SJCRH30 (cell line): ENCODE results near the gene CFAP61. TPM values are rescaled to one million over a fixed set of nuclear protein-coding genes. Genes with fewer than 3 reads are reported as not detected.

Experiments used
- DNase-seq, 2 experiments: peaks; one replicate each; pipeline ENCODE4 v3.0.0-alpha.2; 2015 to 2020
- H3K27ac ChIP-seq: fragments of 250-450 bp; sonication (Bioruptor Pico); 2 replicates; pipeline ENCODE4 v1.5.1; 2020; ENCODE audit warnings: mild to moderate bottlenecking, moderate library complexity
- H3K27me3 ChIP-seq: fragments of 250-450 bp; sonication (Bioruptor Pico); 2 replicates; pipeline ENCODE4 v1.5.1; 2020; ENCODE audit warnings: mild to moderate bottlenecking, moderate library complexity
- H3K36me3 ChIP-seq: fragments of 250-450 bp; sonication (Bioruptor Pico); 2 replicates; pipeline ENCODE4 v1.5.1; 2020; ENCODE audit warnings: mild to moderate bottlenecking, moderate library complexity
- H3K4me1 ChIP-seq: fragments of 250-450 bp; sonication (Bioruptor Pico); 2 replicates; pipeline ENCODE4 v1.5.1; 2020; ENCODE audit warnings: mild to moderate bottlenecking, moderate library complexity
- H3K4me3 ChIP-seq: fragments of 250-450 bp; sonication (Bioruptor Pico); 2 replicates; pipeline ENCODE4 v1.5.1; 2020; ENCODE audit warnings: mild to moderate bottlenecking, moderate library complexity
- H3K9me3 ChIP-seq: fragments of 250-450 bp; sonication (Bioruptor Pico); replicated peaks from 2 replicates; pipeline ENCODE4 v1.5.1; 2020; ENCODE audit warnings: mild to moderate bottlenecking, moderate library complexity
- total RNA-seq: library from RNA; depleted of rRNA; stranded (reverse); fragments of >200 nt; shearing (Covaris generic); gene quantifications from 2 replicates; pipeline ENCODE4 v1.2.3, GENCODE V29; 2014

Gene CFAP61
- total RNA-seq, 1 experiment from 2014 or later, result 0.40 TPM

GRCh38 chr20:20277894-20278335 lies 225.6 kb downstream of the CFAP61 start:
- no peaks in the 10 kb centered on the region for H3K27me3 ChIP-seq
- DNase-seq, result peak in 1 of 2 experiments; percentile 6
- no peaks in the 10 kb centered on the region for H3K36me3 ChIP-seq
- no peak overlapping the region for H3K27ac ChIP-seq
- no peaks in the 10 kb centered on the region for H3K9me3 ChIP-seq
- H3K4me3 ChIP-seq, result no peak overlapping the region
- H3K4me1 ChIP-seq, result no peaks in the 10 kb centered on the region

DNA sequence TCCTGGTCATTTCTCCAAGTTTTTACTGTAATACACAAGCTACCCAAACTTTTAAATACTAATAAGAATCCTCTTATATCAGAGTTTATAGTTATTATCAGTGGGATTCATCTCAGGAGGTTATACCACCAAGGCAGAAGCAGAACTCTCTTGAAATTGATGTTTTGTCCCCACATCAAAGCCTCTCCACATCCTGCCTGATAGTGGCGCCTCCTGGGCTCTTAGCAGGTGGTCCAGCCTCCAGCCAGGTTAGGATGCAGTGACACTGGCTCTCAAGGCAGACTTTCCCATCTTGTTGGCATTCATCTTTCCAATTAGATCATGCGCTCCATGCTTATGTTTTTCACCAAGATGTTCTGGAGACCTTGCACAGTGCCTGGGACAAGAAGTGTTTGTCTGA lies 233.7 kb downstream of the CFAP61 start:
- DNase-seq, result no peak
- H3K4me1 ChIP-seq, result no peaks in the 10 kb centered on the region
- H3K4me3 ChIP-seq, result no peak overlapping the region
- no peaks in the 10 kb centered on the region for H3K27me3 ChIP-seq
- no peak overlapping the region for H3K27ac ChIP-seq
- 0 out of 2 replicates have a peak, but pooled peaks cover 3% of the 10 kb centered on the region for H3K9me3 ChIP-seq
- H3K36me3 ChIP-seq, result no peaks in the 10 kb centered on the region

DNA sequence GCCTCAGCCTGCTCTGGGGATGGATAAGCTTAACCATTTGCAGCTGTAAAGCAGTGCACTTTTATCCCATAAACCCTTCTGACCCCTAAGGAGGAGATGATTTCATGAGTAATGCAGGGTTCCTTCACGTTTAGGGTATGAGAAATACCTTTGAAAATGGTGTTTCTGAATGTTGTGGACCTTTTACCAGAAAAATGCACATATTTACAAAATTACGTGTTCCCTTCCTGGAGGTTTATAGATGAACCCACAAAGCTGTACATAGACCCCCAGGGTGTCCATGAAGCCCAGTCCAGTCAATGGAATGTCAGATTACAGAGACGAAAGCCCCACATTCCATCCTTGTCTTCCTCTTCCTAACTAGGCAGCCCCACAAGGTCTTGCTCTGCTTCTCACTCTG lies 237.0 kb downstream of the CFAP61 start:
- H3K36me3 ChIP-seq, result no peaks in the 10 kb centered on the region
- H3K27me3 ChIP-seq, result no peaks in the 10 kb centered on the region
- no peaks in the 10 kb centered on the region for H3K4me1 ChIP-seq
- H3K27ac ChIP-seq, result no peak overlapping the region
- DNase-seq, result no peak
- no peak overlapping the region for H3K4me3 ChIP-seq
- H3K9me3 ChIP-seq, result no peaks in the 10 kb centered on the region

- no peaks in the 10 kb centered on the region for H3K27me3 ChIP-seq
- H3K27ac ChIP-seq, result no peak overlapping the region
- no peak overlapping the region for H3K4me3 ChIP-seq
- no peak for DNase-seq
- no peaks in the 10 kb centered on the region for H3K36me3 ChIP-seq
- no peaks in the 10 kb centered on the region for H3K9me3 ChIP-seq
- H3K4me1 ChIP-seq, result no peaks in the 10 kb centered on the region
Measured at GRCh38 chr20:20292472-20292871, 240.1 kb downstream of the CFAP61 start.

DNA sequence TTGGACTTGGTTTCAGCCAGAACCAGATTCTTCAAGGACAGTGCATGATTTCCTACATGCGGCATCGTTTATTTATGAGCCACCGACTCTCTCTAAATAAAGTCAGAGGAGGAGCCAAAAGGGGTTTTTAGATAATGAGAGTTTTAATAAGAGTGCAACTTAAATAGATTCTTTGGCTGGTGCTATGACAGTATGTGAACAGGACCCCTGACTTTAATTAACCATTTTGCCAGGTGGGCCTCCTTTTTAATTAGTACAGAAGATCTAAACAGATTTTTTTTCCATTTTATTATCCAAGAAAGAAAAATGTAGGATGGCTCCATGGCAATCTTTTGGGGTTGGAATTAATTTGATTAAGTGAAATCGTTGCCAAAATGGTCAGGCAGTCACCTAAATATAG lies 240.8 kb downstream of the CFAP61 start:
- Histone ChIP-seq H3K4me3 (no peak overlapping the region), H3K27ac (no peak overlapping the region), H3K4me1 (no peaks in the 10 kb centered on the region), H3K27me3 (no peaks in the 10 kb centered on the region), H3K36me3 (no peaks in the 10 kb centered on the region), H3K9me3 (no peaks in the 10 kb centered on the region)
- no peak for DNase-seq

- Histone ChIP-seq H3K4me1 (no peaks in the 10 kb centered on the region), H3K27me3 (no peaks in the 10 kb centered on the region)
- no peak for DNase-seq
Measured at GRCh38 chr20:20293691-20294385, 241.5 kb downstream of the CFAP61 start.

GRCh38 chr20:20295621-20296498 lies 243.5 kb downstream of the CFAP61 start:
- H3K9me3 ChIP-seq, result no peaks in the 10 kb centered on the region
- no peaks in the 10 kb centered on the region for H3K36me3 ChIP-seq

More at GRCh38 chr20:20293691-20294385, 241.5 kb downstream of the CFAP61 start:
- no peak overlapping the region for H3K27ac ChIP-seq
- no peak overlapping the region for H3K4me3 ChIP-seq
- no peaks in the 10 kb centered on the region for H3K9me3 ChIP-seq
- H3K36me3 ChIP-seq, result no peaks in the 10 kb centered on the region

DNA sequence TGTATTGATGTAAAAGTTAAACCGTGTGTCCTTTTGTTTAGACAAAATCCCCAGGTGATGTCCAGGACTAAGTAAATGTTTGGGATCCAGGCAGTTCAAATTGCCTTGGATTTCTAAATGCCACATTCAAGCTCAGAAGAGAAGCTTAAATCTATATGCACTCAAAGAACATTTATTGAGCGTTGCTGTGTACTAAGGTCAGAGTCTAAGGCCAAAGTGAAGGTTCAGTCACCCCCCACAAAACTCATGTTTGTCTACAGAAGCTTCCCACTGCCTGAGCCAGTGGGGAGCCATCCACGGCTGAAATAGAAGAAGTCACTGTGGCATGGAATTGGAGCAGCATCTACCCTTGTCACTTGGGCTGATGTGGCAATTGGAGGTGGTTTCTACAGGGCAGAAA lies 244.8 kb downstream of the CFAP61 start:
- H3K36me3 ChIP-seq, result no peaks in the 10 kb centered on the region
- H3K27me3 ChIP-seq, result 0 out of 2 replicates have a peak, but pooled peaks cover 4% of the 10 kb centered on the region
- H3K27ac ChIP-seq, result no peak overlapping the region
- H3K4me3 ChIP-seq, result no peak overlapping the region
- H3K4me1 ChIP-seq, result no peaks in the 10 kb centered on the region
- DNase-seq, result no peak
- H3K9me3 ChIP-seq, result no peaks in the 10 kb centered on the region

More at GRCh38 chr20:20295621-20296498, 243.5 kb downstream of the CFAP61 start:
- H3K27ac ChIP-seq, result no peak overlapping the region
- no peaks in the 10 kb centered on the region for H3K27me3 ChIP-seq
- no peak overlapping the region for H3K4me3 ChIP-seq
- no peaks in the 10 kb centered on the region for H3K4me1 ChIP-seq
- no peak for DNase-seq

- no peak for DNase-seq
- no peaks in the 10 kb centered on the region for H3K9me3 ChIP-seq
- no peak overlapping the region for H3K4me3 ChIP-seq
- H3K27me3 ChIP-seq, result 0 out of 2 replicates have a peak, but pooled peaks cover 4% of the 10 kb centered on the region
- no peaks in the 10 kb centered on the region for H3K36me3 ChIP-seq
- no peaks in the 10 kb centered on the region for H3K4me1 ChIP-seq
- H3K27ac ChIP-seq, result no peak overlapping the region
Measured at GRCh38 chr20:20297752-20298151, 245.4 kb downstream of the CFAP61 start.

DNA sequence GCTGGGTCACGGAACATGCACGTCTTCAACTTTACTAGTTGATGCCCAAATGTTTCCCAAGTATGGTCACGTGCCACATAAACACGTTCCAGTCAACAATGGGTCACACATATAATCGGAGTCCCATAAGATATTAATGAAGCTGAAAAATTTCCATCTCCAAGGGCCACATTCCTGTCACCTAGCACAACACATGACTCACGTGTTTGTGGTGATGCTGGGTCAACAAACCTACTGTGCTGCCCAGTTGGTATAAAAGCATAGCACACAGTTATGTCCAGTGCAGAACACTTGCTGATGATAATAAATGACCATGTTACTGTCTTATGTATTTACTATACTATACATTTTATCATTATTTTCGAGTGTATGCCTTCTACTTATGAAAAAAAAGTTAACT lies 247.6 kb downstream of the CFAP61 start:
- H3K4me3 ChIP-seq, result no peak overlapping the region
- no peaks in the 10 kb centered on the region for H3K4me1 ChIP-seq
- no peak overlapping the region for H3K27ac ChIP-seq
- H3K9me3 ChIP-seq, result no peaks in the 10 kb centered on the region
- H3K36me3 ChIP-seq, result no peaks in the 10 kb centered on the region
- no peak for DNase-seq
- 0 out of 2 replicates have a peak, but pooled peaks cover 4% of the 10 kb centered on the region for H3K27me3 ChIP-seq

DNA sequence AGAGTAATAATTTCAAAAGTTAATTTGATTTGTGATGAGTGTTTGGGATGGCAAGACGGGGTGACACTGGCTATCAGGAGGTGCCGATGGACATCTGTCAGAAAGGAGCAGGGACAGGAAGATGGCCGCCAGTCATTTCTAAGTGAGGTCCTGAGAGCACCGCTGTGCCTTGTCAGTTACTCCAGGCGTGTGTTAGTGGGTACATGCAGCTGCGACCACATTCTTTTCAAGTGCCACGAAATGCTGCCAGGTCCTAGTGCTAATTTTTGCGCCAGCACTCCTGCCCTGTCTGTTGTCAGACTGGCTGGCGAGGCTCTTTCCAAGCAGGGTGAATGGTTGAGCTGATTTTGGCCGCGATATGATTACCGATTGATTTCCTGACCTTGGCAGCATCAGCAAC lies 251.0 kb downstream of the CFAP61 start:
- no peak overlapping the region for H3K4me3 ChIP-seq
- DNase-seq, result no peak
- no peaks in the 10 kb centered on the region for H3K9me3 ChIP-seq
- 0 out of 2 replicates have a peak, but pooled peaks cover 8% of the 10 kb centered on the region for H3K27me3 ChIP-seq
- H3K4me1 ChIP-seq, result no peaks in the 10 kb centered on the region
- no peak overlapping the region for H3K27ac ChIP-seq
- H3K36me3 ChIP-seq, result no peaks in the 10 kb centered on the region

DNA sequence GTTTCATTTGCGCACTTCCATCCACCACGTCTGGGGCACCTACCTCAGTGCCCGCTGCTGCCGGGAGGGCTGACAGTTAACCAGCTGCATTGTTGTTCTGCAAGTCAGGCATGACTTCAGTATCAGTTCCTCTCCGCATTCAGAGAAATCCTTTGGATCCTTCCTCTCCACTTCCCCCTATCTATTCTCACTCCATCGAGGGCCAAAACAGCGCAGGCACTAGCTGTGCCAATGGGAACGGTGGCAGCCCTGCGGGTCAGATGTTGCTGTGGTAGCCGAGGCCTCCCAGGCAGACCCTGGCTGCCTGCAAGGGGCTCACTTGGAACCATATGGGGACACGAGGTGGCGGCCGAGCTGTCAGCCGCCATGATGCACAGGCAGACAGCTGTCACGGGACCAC lies 251.4 kb downstream of the CFAP61 start:
- Histone ChIP-seq H3K4me1 (no peaks in the 10 kb centered on the region), H3K4me3 (no peak overlapping the region)

GRCh38 chr20:20304942-20305341 lies 252.6 kb downstream of the CFAP61 start:
- no peak overlapping the region for H3K4me3 ChIP-seq
- 0 out of 2 replicates have a peak, but pooled peaks cover 8% of the 10 kb centered on the region for H3K27me3 ChIP-seq
- H3K36me3 ChIP-seq, result no peaks in the 10 kb centered on the region
- no peak overlapping the region for H3K27ac ChIP-seq
- no peaks in the 10 kb centered on the region for H3K9me3 ChIP-seq
- H3K4me1 ChIP-seq, result no peaks in the 10 kb centered on the region
- no peak for DNase-seq

More for the DNA sequence above, 251.4 kb downstream of the CFAP61 start:
- 0 out of 2 replicates have a peak, but pooled peaks cover 8% of the 10 kb centered on the region for H3K27me3 ChIP-seq
- no peak for DNase-seq
- H3K27ac ChIP-seq, result no peak overlapping the region
- H3K36me3 ChIP-seq, result no peaks in the 10 kb centered on the region
- no peaks in the 10 kb centered on the region for H3K9me3 ChIP-seq

GRCh38 chr20:20312562-20312961 lies 260.2 kb downstream of the CFAP61 start:
- H3K36me3 ChIP-seq, result no peaks in the 10 kb centered on the region
- H3K4me1 ChIP-seq, result no peaks in the 10 kb centered on the region
- no peaks in the 10 kb centered on the region for H3K27me3 ChIP-seq
- DNase-seq, result no peak
- H3K27ac ChIP-seq, result no peak overlapping the region
- no peak overlapping the region for H3K4me3 ChIP-seq
- H3K9me3 ChIP-seq, result no peaks in the 10 kb centered on the region

DNA sequence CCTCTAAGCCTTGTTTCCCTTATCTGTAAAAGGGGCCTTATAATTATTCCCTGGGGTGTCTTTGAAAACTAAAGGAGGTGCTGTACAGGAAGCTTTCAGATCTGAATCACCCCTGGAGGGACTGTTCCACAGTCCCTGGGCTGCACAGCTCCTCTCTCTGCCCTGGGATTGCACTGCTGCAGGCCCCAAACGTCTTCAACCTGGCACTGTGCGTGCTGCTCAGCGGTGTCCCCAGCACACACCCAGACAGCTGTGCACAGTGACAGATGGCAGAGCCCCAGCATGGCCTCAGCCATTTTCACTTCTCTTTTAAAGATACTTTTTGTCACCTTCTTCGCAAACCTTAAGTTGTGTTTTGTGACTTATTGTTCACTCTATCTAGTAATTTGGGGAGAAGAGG lies 264.9 kb downstream of the CFAP61 start:
- Histone ChIP-seq H3K9me3 (no peaks in the 10 kb centered on the region), H3K4me3 (no peak overlapping the region), H3K4me1 (no peaks in the 10 kb centered on the region), H3K27me3 (no peaks in the 10 kb centered on the region), H3K36me3 (no peaks in the 10 kb centered on the region), H3K27ac (no peak overlapping the region)
- DNase-seq, result peak in 1 of 2 experiments; percentile 20
